HG02798 (cell line): ENCODE measurements around the gene ZNF747.
A peak's percentile ranks its signal among the peaks of the same experiment; 100 is the strongest.

Source experiments
- ATAC-seq: cut with Tn5 transposase; IDR thresholded peaks from one replicate; pipeline ENCODE4 v1.9.1; 2021; ENCODE audit warnings: mild to moderate bottlenecking; ENCODE audit not compliant: unreplicated experiment, poor library complexity

Gene ZNF747

GRCh38 chr16:30534368-30535105, at the start of gene ZNF747:
Gene ZNF747 (minus strand): TSS chr16:30534858. CDS start chr16:30534679, 179 bp downstream.
- ATAC-seq, result peak; percentile 77

- ATAC-seq, result no peak
These were observed 48.1 kb upstream of the ZNF747 start for GRCh38 chr16:30582611-30583340.

- no peak for ATAC-seq
These were observed 46.8 kb upstream of the ZNF747 start for GRCh38 chr16:30581457-30581856.

GRCh38 chr16:30574678-30575077, 40.0 kb upstream of the ZNF747 start:
- no peak for ATAC-seq

- ATAC-seq, result peak; percentile 87
These were observed 37.0 kb upstream of the ZNF747 start, which contains the start of gene ZNF688 for GRCh38 chr16:30571445-30572322. Gene ZNF688 (minus strand): TSS chr16:30571714. CDS start chr16:30571629, 85 bp downstream.

- no peak for ATAC-seq
These were observed 36.2 kb upstream of the ZNF747 start for GRCh38 chr16:30570636-30571444.

GRCh38 chr16:30569746-30570635, 35.3 kb upstream of the ZNF747 start:
- no peak for ATAC-seq

GRCh38 chr16:30569281-30569680, 34.6 kb upstream of the ZNF747 start:
- no peak for ATAC-seq

GRCh38 chr16:30567991-30568638, 33.5 kb upstream of the ZNF747 start:
- ATAC-seq, result no peak

- no peak for ATAC-seq
These were observed 32.7 kb upstream of the ZNF747 start for GRCh38 chr16:30567160-30567990.

- no peak for ATAC-seq
These were observed 31.9 kb upstream of the ZNF747 start for GRCh38 chr16:30566531-30566930.

GRCh38 chr16:30565984-30566383, 31.3 kb upstream of the ZNF747 start:
- no peak for ATAC-seq

GRCh38 chr16:30565526-30565925, 30.9 kb upstream of the ZNF747 start:
- ATAC-seq, result no peak

- ATAC-seq, result no peak
These were observed 27.4 kb upstream of the ZNF747 start for GRCh38 chr16:30562021-30562420.

- ATAC-seq, result no peak
These were observed 26.6 kb upstream of the ZNF747 start for GRCh38 chr16:30561089-30561816.

- no peak for ATAC-seq
These were observed 25.0 kb upstream of the ZNF747 start for GRCh38 chr16:30559690-30560089.
